ENCODE results near the gene PHF23. TPM values are rescaled to one million over a fixed set of nuclear protein-coding genes. Genes with fewer than 3 reads are reported as not detected.

The PHF23 gene
- total RNA-seq, 4 donors from 2014 or later = 9.7 to 68.1 (median 29.7) TPM

DNA sequence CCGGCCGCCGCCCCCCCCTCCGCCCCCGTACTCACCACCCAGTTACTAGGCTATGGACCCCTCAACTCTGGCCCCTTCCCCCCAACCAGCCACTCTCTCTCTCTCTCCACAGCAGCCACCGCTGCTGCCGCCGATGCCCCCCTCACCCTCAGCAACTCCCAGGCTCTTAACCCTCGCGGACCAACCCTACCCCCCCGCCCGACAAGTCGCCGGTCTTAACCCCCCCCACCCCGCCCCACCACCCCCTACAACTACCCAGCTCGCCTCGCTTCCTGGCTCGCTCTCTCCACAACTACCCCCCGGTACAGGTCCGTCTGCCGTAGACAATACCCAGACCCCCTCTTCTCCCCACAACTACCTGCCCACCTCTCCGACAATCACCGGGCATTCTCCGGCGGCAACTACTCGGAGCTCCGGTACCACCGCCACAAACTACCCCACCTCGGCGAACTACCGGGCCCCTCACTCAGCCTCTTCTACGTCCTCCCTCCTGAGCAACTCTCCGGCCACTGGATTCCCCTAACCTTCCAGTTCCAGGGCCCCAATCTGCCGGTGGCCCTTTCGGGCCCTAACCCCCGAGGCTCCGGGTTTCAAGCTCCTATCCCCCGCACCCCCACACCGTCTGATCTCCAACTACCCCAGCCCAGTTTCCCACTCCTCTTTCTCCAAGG lies 702 bp downstream of the PHF23 start:
- Histone ChIP-seq H3K36me3 (no peaks in the 10 kb centered on the region), H3K27me3 (no peaks in the 10 kb centered on the region), H3K27ac (peak overlapping the region; percentile 94 to 96), H3K4me3 (peak overlapping the region; percentile 86 to 100), H3K9me3 (no peaks in the 10 kb centered on the region), H3K4me1 (peaks cover 9 to 14% of the 10 kb centered on the region in 2 donors)
- TF ChIP-seq, protein P1, sequence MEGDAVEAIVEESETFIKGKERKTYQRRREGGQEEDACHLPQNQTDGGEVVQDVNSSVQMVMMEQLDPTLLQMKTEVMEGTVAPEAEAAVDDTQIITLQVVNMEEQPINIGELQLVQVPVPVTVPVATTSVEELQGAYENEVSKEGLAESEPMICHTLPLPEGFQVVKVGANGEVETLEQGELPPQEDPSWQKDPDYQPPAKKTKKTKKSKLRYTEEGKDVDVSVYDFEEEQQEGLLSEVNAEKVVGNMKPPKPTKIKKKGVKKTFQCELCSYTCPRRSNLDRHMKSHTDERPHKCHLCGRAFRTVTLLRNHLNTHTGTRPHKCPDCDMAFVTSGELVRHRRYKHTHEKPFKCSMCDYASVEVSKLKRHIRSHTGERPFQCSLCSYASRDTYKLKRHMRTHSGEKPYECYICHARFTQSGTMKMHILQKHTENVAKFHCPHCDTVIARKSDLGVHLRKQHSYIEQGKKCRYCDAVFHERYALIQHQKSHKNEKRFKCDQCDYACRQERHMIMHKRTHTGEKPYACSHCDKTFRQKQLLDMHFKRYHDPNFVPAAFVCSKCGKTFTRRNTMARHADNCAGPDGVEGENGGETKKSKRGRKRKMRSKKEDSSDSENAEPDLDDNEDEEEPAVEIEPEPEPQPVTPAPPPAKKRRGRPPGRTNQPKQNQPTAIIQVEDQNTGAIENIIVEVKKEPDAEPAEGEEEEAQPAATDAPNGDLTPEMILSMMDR (IDR thresholded peaks at IDR 0.05) = no peak
- no peak for TF ChIP-seq POLR2A (IDR thresholded peaks at IDR 0.05)
- no peak for DNase-seq
- intact Hi-C loops (cut with DNase I; ENCODE audit: low total_unique reads) = no loop called here

DNA sequence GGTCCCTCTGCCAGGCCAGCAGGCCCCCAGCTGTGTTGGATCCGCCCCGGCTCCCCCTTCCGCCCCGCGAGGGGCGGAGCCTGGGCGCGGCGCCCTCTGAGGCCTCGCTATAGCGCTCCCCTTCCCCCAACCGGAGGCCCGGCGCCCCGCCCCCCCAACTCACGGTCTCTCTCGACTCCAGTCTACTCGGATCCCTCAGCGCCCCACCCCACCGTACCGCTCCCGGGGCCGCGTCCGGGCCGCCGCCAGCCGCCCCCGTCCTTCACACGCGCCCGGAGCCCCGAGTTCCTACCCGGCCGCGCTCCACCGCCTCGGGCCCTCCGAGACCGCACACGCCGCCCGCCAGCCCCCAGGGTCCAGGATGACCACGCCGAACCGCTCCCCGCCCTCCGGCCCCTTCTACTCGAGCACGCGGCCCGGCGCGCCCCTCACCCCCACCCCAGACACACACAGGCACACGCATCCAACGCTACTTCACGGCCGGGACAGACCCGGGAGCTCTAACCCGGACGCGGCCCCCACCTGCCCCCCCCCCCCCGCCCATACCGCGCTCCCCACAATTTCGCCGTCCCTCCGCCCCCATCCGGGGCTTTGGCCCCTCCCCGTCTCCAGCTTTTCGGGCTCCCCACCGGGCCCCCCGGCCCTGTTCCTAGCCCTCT lies 1.4 kb downstream of the PHF23 start:
- Histone ChIP-seq H3K9me3 (no peaks in the 10 kb centered on the region), H3K27ac (peak overlapping the region; percentile 94 to 96), H3K27me3 (no peaks in the 10 kb centered on the region), H3K36me3 (no peaks in the 10 kb centered on the region), H3K4me1 (peaks cover 9 to 14% of the 10 kb centered on the region in 2 donors), H3K4me3 (peak overlapping the region; percentile 86 to 100)
- DNase-seq = peak; percentile 79 to 85
- intact Hi-C loops (cut with DNase I; ENCODE audit: low total_unique reads) = no loop called here
- no peak for TF ChIP-seq POLR2A (IDR thresholded peaks at IDR 0.05)
- TF ChIP-seq, protein P1 (IDR thresholded peaks at IDR 0.05) = no peak

DNA sequence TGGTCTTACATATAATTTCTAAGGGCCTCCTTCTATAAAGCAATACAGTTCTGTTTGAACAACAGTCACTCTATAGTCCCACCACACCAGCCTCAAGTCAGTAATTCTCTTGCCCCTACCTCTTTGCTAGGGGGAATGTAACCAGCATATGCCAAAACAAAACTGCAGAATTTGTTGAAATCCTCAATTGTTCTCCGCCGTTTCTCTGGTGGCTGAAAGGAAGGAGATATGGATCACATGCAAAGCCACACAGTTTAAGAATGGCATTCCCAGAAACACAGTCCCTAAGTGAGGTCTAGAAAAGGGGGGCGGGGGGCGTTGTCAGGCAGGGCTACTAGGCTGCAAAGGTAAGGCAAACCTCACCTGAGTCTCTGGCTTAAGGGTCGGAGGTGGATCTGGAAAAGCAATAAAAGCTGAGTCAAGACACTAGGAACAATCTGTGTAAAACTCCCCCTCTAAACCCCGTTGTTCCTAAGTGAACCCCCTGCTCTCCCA lies 1.9 kb downstream of the PHF23 start:
- Histone ChIP-seq H3K4me1 (peaks cover 12 to 14% of the 10 kb centered on the region in 2 donors), H3K36me3 (no peaks in the 10 kb centered on the region), H3K27ac (peak overlapping the region; percentile 94 to 96), H3K27me3 (no peaks in the 10 kb centered on the region), H3K4me3 (peak overlapping the region; percentile 86 to 100), H3K9me3 (no peaks in the 10 kb centered on the region)
- intact Hi-C loops (cut with DNase I; ENCODE audit: low total_unique reads) = no loop called here
- TF ChIP-seq, protein P1 (IDR thresholded peaks at IDR 0.05) = no peak
- TF ChIP-seq POLR2A (IDR thresholded peaks at IDR 0.05) = no peak
- DNase-seq = no peak

DNA sequence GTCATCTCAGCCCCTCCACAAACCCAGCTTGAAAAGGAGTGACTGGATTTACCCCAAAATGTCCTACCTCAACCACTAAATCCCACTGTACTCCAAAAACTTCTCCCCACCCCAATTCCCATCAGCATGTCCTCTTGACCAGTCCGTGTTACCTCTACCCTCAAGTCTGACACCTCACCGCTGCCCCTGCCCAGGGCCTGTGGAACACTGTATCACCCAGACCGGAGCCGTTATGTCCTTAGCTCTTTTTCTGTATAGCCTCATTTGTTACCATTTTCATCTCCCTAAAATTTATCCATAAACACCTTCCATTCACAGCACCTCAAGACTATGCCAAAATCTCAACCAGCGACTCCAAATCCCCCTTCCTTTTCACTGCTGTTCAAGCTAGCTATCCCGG lies 2.4 kb downstream of the PHF23 start:
- Histone ChIP-seq H3K9me3 (no peaks in the 10 kb centered on the region), H3K27me3 (no peaks in the 10 kb centered on the region), H3K4me1 (peaks cover 13 to 17% of the 10 kb centered on the region in 2 donors), H3K4me3 (no peak overlapping the region), H3K27ac (peak overlapping the region; percentile 94 to 96), H3K36me3 (no peaks in the 10 kb centered on the region)
- no peak for DNase-seq
- intact Hi-C loops (cut with DNase I; ENCODE audit: low total_unique reads) = no loop called here
- TF ChIP-seq, protein P1 (IDR thresholded peaks at IDR 0.05) = no peak
- TF ChIP-seq POLR2A (IDR thresholded peaks at IDR 0.05) = no peak
